Measurements from ENCODE around the gene GLT1D1.

GLT1D1 gene

DNA sequence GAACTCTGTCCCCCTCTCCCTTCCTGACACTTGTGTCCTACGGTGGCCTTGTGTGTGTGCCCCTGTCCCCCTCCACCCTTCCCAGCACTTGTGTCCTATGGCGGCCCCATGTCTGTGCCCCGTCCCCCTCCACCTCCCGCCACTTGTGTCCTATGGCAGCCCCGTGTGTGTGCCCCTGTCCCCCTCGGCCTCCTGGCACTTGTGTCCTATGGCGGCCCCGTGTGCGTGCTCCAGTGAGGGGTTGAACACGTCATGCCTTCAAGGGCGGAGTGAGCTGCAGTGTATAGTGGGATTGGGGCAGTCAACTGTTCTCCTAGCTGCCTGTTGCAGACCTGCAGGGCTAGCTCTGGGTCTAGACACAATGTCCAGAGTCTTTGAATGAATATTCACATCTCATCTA is 108.7 kb downstream of the GLT1D1 start:
- H3K4me3 ChIP-seq (replicated peaks; ENCODE audit: low read depth, low read length): no peak overlapping the region
- no peak for DNase-seq (ENCODE audit: extremely low read depth, low read depth)
- TF ChIP-seq, protein P1, sequence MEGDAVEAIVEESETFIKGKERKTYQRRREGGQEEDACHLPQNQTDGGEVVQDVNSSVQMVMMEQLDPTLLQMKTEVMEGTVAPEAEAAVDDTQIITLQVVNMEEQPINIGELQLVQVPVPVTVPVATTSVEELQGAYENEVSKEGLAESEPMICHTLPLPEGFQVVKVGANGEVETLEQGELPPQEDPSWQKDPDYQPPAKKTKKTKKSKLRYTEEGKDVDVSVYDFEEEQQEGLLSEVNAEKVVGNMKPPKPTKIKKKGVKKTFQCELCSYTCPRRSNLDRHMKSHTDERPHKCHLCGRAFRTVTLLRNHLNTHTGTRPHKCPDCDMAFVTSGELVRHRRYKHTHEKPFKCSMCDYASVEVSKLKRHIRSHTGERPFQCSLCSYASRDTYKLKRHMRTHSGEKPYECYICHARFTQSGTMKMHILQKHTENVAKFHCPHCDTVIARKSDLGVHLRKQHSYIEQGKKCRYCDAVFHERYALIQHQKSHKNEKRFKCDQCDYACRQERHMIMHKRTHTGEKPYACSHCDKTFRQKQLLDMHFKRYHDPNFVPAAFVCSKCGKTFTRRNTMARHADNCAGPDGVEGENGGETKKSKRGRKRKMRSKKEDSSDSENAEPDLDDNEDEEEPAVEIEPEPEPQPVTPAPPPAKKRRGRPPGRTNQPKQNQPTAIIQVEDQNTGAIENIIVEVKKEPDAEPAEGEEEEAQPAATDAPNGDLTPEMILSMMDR (IDR thresholded peaks at IDR 0.05; ENCODE audit: low read depth, low read length, missing control alignments): no peak

DNA sequence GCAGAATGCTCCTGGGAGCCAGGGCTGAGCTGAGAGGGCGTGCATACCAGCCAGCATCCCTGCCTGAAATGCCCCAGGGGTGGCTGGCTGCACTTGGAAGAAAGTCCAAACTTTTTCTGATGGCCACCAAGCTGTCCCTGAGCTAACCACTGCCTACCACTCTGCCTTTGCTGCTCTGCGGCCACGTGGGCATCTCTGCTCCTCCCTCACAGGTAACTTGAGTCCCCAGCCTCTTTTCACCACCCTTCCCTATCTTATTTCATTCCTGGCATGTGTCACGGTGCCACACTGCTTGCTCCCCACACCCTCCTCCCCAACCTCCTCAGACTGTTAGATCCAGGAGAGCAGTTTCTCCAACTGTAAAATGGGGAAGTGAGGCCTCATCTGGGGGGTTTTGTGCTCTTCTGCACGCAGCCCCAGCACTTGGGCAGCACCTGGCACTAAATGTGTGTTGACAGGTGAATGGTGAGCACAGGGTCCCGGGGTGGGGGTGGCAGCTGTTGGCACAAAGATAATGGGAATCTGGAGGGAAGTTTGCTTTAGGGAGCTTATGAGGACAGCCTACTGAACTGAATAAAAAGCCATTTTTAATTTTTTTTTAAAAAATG is 113.0 kb downstream of the GLT1D1 start:
- TF ChIP-seq, protein P1 (IDR thresholded peaks at IDR 0.05; ENCODE audit: low read depth, low read length, missing control alignments): no peak
- DNase-seq (ENCODE audit: extremely low read depth, low read depth): no peak
- no peak overlapping the region for H3K4me3 ChIP-seq (replicated peaks; ENCODE audit: low read depth, low read length)

DNA sequence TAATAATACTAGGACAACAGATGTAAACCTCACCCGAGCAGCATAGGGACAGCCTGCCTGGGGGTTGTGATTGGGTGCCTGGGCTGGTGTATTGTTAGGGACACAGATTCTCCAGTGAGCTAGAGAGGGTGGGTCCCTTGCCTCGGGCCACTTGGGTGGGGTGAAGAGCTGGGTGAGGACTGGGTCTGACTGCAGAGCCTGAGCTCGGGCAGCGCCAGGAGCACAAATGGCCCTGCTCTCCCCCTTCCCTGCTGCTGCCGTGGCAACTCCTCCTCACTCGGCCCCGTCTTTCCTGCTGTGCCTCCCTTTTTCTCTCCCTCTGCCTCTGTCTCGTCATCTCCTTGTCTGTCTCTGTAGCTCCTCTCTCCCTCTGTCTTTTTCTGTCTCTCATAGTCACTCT is 115.4 kb downstream of the GLT1D1 start:
- no peak overlapping the region for H3K4me3 ChIP-seq (replicated peaks; ENCODE audit: low read depth, low read length)
- TF ChIP-seq, protein P1 (IDR thresholded peaks at IDR 0.05; ENCODE audit: low read depth, low read length, missing control alignments): no peak
- DNase-seq (ENCODE audit: extremely low read depth, low read depth): no peak

DNA sequence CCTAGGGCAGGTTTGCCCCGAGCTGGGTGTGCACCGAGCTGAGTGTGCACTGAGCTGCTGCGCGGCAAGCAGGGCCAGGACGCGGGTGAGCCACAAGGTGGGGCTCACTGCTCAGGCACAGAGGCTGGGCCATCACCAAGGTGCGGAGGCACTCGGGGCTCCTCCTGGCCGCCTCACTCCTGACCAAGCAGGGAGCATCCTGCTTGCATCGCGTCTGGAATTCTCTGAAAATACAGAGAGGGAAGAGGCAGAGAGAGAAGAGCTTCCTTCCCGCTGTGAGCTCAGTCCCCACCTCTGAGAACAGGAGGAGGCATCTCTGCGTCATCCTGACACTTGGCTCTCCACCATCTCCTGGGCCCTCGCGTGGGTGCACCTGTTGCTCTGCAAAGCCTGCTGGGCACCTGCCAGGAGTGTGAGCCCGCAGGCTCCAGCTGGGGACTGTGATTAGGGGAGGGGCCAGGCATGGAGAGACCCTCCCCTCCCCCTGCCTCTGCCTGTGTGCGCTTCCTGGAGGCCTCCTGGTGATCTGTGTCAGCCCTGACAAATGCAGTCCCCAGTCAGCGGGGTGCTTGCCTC is 116.3 kb downstream of the GLT1D1 start:
- H3K4me3 ChIP-seq (replicated peaks; ENCODE audit: low read depth, low read length): no peak overlapping the region
- TF ChIP-seq, protein P1 (IDR thresholded peaks at IDR 0.05; ENCODE audit: low read depth, low read length, missing control alignments): no peak
- no peak for DNase-seq (ENCODE audit: extremely low read depth, low read depth)

DNA sequence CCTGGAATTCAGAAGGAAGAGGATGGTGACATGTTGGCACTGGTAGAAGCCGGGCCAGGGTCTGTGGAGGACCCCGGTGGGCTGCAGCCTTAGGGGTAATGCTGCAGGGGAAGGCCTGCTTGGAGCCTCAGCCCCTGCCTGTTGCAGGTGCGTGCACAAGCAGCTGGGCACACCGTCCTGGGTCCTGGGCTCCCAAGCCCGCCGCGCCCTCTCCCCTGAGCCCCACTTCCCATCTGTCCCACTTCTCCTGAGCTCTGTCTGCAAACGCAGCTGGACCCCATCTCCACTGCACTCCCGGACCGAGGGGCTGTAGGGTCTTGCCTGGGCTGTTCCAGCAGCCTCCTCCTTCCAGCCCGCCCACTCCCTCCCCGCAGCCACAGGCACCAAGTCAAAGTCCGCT is 116.8 kb downstream of the GLT1D1 start:
- no peak overlapping the region for H3K4me3 ChIP-seq (replicated peaks; ENCODE audit: low read depth, low read length)
- no peak for DNase-seq (ENCODE audit: extremely low read depth, low read depth)
- TF ChIP-seq, protein P1 (IDR thresholded peaks at IDR 0.05; ENCODE audit: low read depth, low read length, missing control alignments): no peak

DNA sequence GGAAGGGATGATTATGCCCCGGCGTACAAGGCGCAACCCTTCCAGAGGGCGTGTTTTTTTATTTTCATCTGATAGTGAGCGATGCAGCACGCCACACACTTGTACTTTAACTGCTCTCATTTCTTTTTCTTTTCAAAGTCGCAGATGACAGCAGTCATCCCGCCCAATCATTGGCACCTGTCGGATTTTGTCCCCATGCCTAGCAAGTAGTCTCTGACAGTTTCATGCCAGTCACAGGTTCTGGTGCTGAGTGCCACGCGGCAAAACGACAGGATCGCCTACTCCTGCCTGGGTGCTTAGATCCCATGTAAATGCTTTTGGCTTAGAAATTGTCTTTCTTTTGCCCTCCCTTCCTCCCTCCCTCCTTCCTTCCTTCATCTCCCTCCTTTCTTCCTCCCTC is 117.7 kb downstream of the GLT1D1 start:
- no peak overlapping the region for H3K4me3 ChIP-seq (replicated peaks; ENCODE audit: low read depth, low read length)
- no peak for DNase-seq (ENCODE audit: extremely low read depth, low read depth)
- TF ChIP-seq, protein P1 (IDR thresholded peaks at IDR 0.05; ENCODE audit: low read depth, low read length, missing control alignments): no peak

DNA sequence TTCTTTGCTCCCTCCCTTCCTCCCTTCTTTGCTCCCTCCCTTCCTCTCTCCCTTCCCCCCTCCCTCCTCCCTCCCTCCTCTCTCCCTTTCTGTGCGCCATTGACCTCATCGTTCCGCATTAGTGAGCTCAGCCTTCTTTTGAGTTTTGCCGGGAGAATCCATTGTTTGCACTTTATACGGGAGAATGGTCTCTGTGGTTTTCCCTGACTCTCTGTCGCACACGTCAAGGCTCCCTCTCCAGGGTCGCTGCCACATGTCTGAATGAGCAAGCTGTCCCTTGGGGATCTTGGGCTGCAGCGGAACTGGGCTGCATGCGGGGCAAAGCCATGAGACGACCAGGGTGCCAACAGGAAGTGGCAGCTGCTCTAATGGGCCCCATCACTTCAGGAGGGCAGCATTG is 118.5 kb downstream of the GLT1D1 start:
- H3K4me3 ChIP-seq (replicated peaks; ENCODE audit: low read depth, low read length): no peak overlapping the region
- DNase-seq (ENCODE audit: extremely low read depth, low read depth): no peak
- TF ChIP-seq, protein P1 (IDR thresholded peaks at IDR 0.05; ENCODE audit: low read depth, low read length, missing control alignments): no peak

Data from HFF-Myc (cell line).